OCI-LY3 (cell line): ENCODE results near the gene NDC80.
A peak's percentile ranks its signal among the peaks of the same experiment; 100 is the strongest.
"Not testable (repeated sequence)": the region's sequence is repeated elsewhere in the genome, so short reads cannot be mapped to it uniquely, and the experiment has no call there.

Experiments used
- H2AFZ ChIP-seq: fragments of 200-600, 300-600 bp; shearing (Covaris generic); 2 replicates; pipeline ENCODE4 v1.6.0; 2014; ENCODE audit warnings: antibody characterized with exemption, low read depth, low read length
- H3K27ac ChIP-seq: fragments of 200-600, 300-600 bp; sonication (generic); 2 replicates; pipeline ENCODE4 v1.5.1; 2014; ENCODE audit warnings: mild to moderate bottlenecking, low read length, moderate library complexity, mixed read lengths
- H3K27me3 ChIP-seq: fragments of 200-600, 300-600 bp; sonication (generic); 2 replicates; pipeline ENCODE4 v1.6.1; 2014; ENCODE audit warnings: low read depth, low read length, mixed read lengths
- H3K36me3 ChIP-seq: fragments of 200-600, 300-600 bp; sonication (generic); replicated peaks from 2 replicates; pipeline ENCODE3; 2014; ENCODE audit warnings: low read depth, low read length, mixed read lengths
- H3K4me1 ChIP-seq: fragments of 300-600, 200-600 bp; sonication (generic); 2 replicates; pipeline ENCODE4 v1.6.1; 2014; ENCODE audit warnings: low read length, mixed read lengths
- H3K4me2 ChIP-seq: fragments of 200-600, 300-600 bp; sonication (generic); 2 replicates; pipeline ENCODE4 v1.6.1; 2014; ENCODE audit warnings: low read length, mixed read lengths
- H3K4me3 ChIP-seq: fragments of 300-600, 200-600 bp; sonication (generic); 2 replicates; pipeline ENCODE4 v1.5.1; 2014; ENCODE audit warnings: antibody characterized with exemption, mild to moderate bottlenecking, low read length, moderate library complexity
- H3K79me2 ChIP-seq: fragments of 300-600, 200-600 bp; shearing (Covaris generic); 2 replicates; pipeline ENCODE4 v1.6.1; 2014; ENCODE audit warnings: mild to moderate bottlenecking, low read length, mixed read lengths
- H3K9ac ChIP-seq: fragments of 300-600, 200-600 bp; shearing (Covaris generic); 2 replicates; pipeline ENCODE4 v1.6.0; 2014; ENCODE audit warnings: mild to moderate bottlenecking, low read length, moderate library complexity
- H3K9me3 ChIP-seq: fragments of 200-600, 300-600 bp; shearing (Covaris generic); 2 replicates; pipeline ENCODE4 v1.6.1; 2014; ENCODE audit warnings: low read length, mixed read lengths; ENCODE audit not compliant: insufficient read depth
- H4K20me1 ChIP-seq: fragments of 200-600, 300-600 bp; sonication (generic); 2 replicates; pipeline ENCODE4 v1.6.1; 2016; ENCODE audit warnings: low read length, mixed read lengths; ENCODE audit not compliant: insufficient read depth
- CTCF ChIP-seq: fragments of 200-600, 300-600 bp; sonication (generic); IDR thresholded peaks from 2 replicates; pipeline ENCODE4 v1.5.1; 2014; ENCODE audit warnings: antibody characterized with exemption, low read length, low read depth
- EZH2phosphoT487 ChIP-seq: fragments of 200-600 bp; shearing (Covaris generic); IDR thresholded peaks from 2 replicates; pipeline ENCODE4 v1.6.1; 2018; ENCODE audit warnings: antibody characterized with exemption, mixed run types, low read depth

NDC80 gene

GRCh38 chr18:2655954-2656236, 84.5 kb downstream of the NDC80 start:
- Histone ChIP-seq H3K36me3 (peaks cover 12% of the 10 kb centered on the region), H3K9ac (peak overlapping the region; percentile 87), H3K27me3 (peaks cover 5% of the 10 kb centered on the region; the same call in 1 of the 2 replicates), H3K4me3 (peak overlapping the region; percentile 87), H3K4me2 (peak overlapping the region; percentile 68), H2AFZ (no peak overlapping the region), H4K20me1 (peaks cover 41% of the 10 kb centered on the region), H3K79me2 (peaks cover 52% of the 10 kb centered on the region), H3K9me3 (no peaks in the 10 kb centered on the region), H3K27ac (peak overlapping the region; percentile 87), H3K4me1 (peaks cover 33% of the 10 kb centered on the region)
- TF ChIP-seq EZH2phosphoT487 (no peak), CTCF (no peak)

GRCh38 chr18:2656237-2656980, 85.1 kb downstream of the NDC80 start:
- Histone ChIP-seq H3K27ac (peak overlapping the region; percentile 87), H4K20me1 (peaks cover 44% of the 10 kb centered on the region), H3K4me1 (peaks cover 33% of the 10 kb centered on the region), H2AFZ (no peak overlapping the region), H3K4me3 (peak overlapping the region; percentile 87), H3K79me2 (peaks cover 57% of the 10 kb centered on the region), H3K36me3 (peaks cover 14% of the 10 kb centered on the region), H3K4me2 (peak overlapping the region; percentile 68), H3K27me3 (peaks cover 5% of the 10 kb centered on the region; the same call in 1 of the 2 replicates), H3K9me3 (no peaks in the 10 kb centered on the region), H3K9ac (peak overlapping the region; percentile 87)
- TF ChIP-seq CTCF: no peak
- TF ChIP-seq EZH2phosphoT487: no peak

- Histone ChIP-seq H3K36me3 (peaks cover 17% of the 10 kb centered on the region), H3K27me3 (peaks cover 5% of the 10 kb centered on the region; the same call in 1 of the 2 replicates), H3K9me3 (no peaks in the 10 kb centered on the region), H3K4me3 (peak overlapping the region; percentile 87), H3K4me1 (peaks cover 33% of the 10 kb centered on the region), H3K9ac (peak overlapping the region; percentile 87), H3K27ac (peak overlapping the region; percentile 87), H3K4me2 (peak overlapping the region; percentile 68), H4K20me1 (peaks cover 47% of the 10 kb centered on the region), H2AFZ (no peak overlapping the region), H3K79me2 (peaks cover 62% of the 10 kb centered on the region)
- TF ChIP-seq EZH2phosphoT487 (no peak), CTCF (no peak)
Observed at GRCh38 chr18:2656981-2657512, 85.7 kb downstream of the NDC80 start.

- peaks cover 55% of the 10 kb centered on the region for H4K20me1 ChIP-seq
- no peaks in the 10 kb centered on the region for H3K9me3 ChIP-seq
- peak overlapping the region; percentile 68 for H3K4me2 ChIP-seq
- no peak overlapping the region for H2AFZ ChIP-seq
- peak overlapping the region; percentile 87; the same call in 1 of the 2 replicates for H3K9ac ChIP-seq
- peaks cover 33% of the 10 kb centered on the region for H3K4me1 ChIP-seq
- no peak for TF ChIP-seq CTCF
- TF ChIP-seq EZH2phosphoT487: no peak
- H3K4me3 ChIP-seq: peak overlapping the region; percentile 87
- peaks cover 2% of the 10 kb centered on the region; the same call in 1 of the 2 replicates for H3K27me3 ChIP-seq
- peaks cover 17% of the 10 kb centered on the region for H3K36me3 ChIP-seq
- H3K27ac ChIP-seq: peak overlapping the region; percentile 47
- H3K79me2 ChIP-seq: peaks cover 71% of the 10 kb centered on the region
Observed at GRCh38 chr18:2657788-2658458, 86.6 kb downstream of the NDC80 start.

- Histone ChIP-seq H3K79me2 (peaks cover 98% of the 10 kb centered on the region), H4K20me1 (peaks cover 83% of the 10 kb centered on the region), H3K36me3 (peaks cover 25% of the 10 kb centered on the region), H3K4me1 (peaks cover 19% of the 10 kb centered on the region)
- not testable (repeated sequence) for H3K4me2 ChIP-seq, H3K9ac ChIP-seq, H3K27me3 ChIP-seq, H3K27ac ChIP-seq, H3K4me3 ChIP-seq, H2AFZ ChIP-seq, H3K9me3 ChIP-seq
Observed at GRCh38 chr18:2660849-2661248, 89.5 kb downstream of the NDC80 start.

GRCh38 chr18:2662288-2662687, 90.9 kb downstream of the NDC80 start:
- H4K20me1 ChIP-seq: peaks cover 86% of the 10 kb centered on the region

More at GRCh38 chr18:2662288-2662687, 90.9 kb downstream of the NDC80 start:
- Histone ChIP-seq H3K4me1 (peaks cover 19% of the 10 kb centered on the region), H3K36me3 (peaks cover 37% of the 10 kb centered on the region), H3K79me2 (peaks cover 98% of the 10 kb centered on the region)
- H3K27me3 ChIP-seq, H3K4me2 ChIP-seq, H3K27ac ChIP-seq, H3K9ac ChIP-seq, H3K9me3 ChIP-seq, H2AFZ ChIP-seq, H3K4me3 ChIP-seq: not testable (repeated sequence)
